Activated T-cell treated with anti-CD3 and anti-CD28 coated beads, Interleukin-2, amount 50 U/mL, for 48 hours (primary cell): Measurements from ENCODE around the gene ZNF69.
"Not testable (repeated sequence)": the region's sequence is repeated elsewhere in the genome, so short reads cannot be mapped to it uniquely, and the experiment has no call there.

Experiments
- DNase-seq, 2 experiments: peaks; one replicate each; pipeline ENCODE4 v3.0.0-alpha.2; 2020

The ZNF69 gene

DNA sequence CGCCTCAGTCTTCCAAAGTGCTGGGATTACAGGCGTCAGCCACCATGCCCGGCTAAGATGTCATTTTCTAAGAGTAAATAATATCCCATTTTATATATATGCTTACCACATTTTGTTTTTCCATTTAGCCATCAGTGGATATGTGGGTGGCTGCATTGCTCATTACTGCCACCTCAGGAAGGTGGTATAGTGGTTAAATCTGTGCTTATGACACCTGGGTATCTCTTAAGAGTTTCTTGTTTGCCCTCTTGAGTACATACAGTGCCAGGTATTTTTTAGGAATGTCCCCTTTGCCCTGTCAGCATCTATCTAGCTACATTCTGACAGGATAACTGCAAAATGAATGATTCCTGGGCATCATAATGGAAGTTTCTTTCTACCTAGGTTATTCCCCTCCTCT is 14.6 kb downstream of the ZNF69 start:
- no peak for DNase-seq

DNA sequence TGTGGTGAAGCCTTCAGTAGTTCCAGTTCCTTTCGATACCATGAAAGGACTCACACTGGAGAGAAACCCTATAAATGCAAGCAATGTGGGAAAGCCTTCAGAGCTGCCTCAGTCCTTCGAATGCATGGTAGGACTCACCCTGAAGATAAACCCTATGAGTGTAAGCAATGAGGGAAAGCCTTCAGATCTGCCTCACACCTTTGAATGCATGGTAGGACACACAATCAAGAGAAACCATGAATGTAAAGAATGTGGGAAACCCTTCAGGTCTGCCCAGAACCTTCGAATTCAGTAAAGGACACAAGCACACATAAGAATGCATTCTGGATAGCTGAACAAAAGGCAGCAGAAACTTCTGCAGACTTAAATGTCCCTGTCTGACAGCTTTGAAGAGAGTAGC is 18.3 kb downstream of the ZNF69 start:
- no peak for DNase-seq

DNA sequence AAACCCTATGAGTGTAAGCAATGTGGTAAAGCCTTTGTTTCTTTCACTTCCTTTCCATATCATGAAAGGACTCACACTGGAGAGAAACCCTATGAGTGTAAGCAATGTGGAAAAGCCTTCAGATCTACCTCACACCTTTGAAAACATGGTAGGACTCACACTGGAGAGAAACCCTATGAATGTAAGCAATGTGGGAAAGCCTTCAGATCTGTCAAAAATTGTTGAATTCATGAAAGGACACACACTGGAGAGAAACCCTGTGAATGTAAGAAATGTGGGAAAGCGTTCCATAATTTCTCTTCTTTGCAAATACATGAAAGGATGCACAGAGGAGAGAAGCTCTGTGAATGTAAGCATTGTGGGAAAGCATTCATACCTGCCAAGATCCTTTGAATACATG is 24.4 kb downstream of the ZNF69 start:
- DNase-seq, result not testable (repeated sequence)

DNA sequence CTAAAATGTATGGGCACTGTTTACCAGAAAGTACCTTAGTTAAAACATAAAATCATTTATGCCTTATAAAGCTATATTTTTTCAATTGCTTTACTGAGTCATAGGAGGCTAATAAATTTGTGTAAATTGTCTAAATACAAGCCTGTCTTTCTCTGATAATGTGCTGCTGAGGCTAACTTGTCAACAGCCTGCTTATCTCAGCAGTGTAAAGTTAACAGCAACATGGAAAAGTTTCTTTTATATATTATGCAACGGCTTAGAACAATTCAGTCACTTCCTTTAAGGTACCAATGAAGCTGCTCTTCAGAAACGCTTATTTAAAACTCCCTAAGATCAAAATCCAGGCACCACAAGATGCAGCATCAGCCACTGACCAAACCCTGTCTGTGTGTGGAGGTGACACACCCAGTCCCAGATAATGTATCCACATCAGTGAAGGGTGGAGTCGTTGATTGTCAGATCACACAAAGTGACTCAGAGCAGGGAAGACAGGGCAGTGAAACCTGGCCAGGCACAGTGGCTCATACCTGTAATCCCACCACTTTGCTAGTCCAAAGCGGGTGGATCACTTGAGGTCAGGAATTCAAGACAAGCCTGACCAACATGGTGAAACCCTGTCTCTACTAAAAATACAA is 27.0 kb downstream of the ZNF69 start:
- DNase-seq, result not testable (repeated sequence)

DNA sequence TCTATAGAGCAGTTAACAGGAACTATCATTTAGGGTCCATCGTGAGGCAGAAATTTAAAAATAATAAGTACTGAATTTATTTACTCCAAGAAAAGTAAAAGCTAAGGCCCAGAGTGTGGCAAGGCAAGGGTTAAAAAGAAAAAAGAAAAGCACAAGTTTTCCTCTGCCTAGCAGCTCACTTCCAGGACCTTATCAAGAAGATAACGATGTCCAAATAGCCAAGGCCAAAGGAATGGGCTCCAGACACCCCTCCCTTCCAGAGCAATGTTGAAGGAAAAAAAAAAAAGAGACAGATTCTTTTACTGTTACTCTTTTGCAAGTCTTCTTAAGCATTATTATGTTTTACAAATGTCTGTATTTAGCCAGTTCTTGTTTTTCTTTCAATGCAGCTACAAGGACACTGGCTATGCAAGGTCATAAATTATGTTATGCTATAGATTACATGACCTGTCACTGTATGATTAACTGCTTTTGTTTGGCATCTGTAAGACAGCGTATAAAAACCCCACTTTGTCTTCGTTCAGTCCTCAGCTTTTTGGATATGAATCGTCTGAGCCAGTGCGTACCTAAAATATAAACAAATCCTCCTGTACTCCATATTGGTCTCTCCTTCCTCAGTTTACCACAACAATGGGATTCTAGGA is 34.4 kb downstream of the ZNF69 start:
- DNase-seq, result no peak

DNA sequence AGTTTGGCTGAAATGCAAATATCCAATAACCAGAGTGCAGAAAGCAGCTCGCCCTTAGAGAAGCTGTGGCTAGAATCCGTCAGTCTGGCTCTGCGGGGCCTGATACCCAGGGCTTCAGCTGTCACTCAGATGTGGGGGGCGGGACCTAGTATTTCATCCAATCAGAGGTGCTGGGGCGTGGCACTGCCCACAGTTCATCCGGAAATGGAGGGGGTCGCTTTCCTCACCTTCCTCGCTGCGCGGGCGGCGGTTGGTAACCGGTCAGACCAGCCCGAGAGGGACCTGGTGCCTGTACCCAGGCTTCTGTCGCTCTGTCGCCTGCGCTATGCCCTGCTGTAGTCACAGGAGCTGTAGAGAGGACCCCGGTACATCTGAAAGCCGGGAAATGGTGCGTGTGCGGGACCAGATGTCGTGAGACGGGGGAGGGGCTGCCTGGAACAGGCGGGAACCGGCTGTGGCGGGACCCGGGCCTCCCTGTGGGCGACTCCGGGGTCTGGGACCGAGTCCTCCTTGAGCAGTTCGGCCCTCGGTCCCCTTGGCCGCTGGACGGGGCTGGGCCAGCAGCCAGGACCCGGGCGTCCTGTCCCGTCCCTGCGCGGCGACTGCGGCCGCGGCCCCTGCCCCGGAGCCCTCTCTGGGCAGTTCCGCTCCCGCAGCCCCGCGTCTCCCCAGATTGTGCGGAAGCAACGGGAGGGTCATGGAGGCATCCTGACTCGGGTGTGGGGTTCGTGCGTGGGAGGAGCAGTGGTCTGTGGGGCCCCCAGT is 37.5 kb downstream of the ZNF69 start, which contains the start of gene ZNF700:
ZNF700 (plus strand) TSS at position 222 of the 765 bp plus-strand sequence; CDS start at position 326, 104 bp downstream.
- DNase-seq, result peak; percentile 96 to 97

DNA sequence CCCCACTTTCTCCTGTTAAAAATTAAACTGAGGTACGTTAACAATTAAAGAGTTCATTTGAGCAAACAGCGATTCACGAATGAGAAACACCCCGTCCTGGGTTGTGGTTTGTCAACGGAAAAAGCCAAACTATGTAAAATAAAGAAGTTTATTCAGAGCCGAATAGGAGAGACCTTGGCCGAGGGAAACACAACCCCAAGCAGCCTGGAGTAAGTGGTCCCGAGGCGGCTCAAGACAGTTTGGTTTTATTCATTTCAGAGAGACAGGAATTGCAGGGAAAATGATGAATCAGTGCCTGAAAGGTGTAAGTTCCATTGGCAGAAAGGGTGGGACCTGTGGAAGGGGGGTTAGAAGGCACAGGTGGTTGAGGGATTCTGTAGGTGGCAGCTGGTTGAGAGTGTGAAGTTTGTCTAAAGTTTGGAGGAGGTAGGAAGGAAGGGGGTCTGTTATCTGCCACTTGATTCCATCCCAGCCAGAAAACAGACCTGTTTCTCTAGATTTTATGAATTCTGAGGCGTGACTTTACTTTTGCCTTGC is 38.1 kb downstream of the ZNF69 start:
- peak in 1 of 2 experiments; percentile 25 for DNase-seq

DNA sequence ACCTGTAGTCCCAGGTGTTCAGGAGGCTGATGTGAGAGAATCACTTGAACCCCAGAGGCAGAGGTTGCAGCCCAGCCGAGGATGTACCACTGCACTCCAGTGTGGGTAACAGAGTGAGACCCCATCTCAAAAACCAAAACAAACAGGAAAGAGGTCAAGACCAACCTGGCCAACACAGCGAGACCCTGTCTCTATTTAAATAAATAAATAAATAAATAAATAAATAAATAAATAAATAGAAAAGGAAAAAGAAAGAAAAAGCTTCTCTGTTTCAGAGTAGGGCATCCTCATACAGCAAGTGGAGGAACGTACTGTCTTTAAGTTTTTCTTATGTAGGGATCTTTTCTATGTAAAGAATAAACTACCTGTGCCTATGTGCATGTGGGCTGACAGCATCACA is 39.6 kb downstream of the ZNF69 start:
- DNase-seq, result no peak

DNA sequence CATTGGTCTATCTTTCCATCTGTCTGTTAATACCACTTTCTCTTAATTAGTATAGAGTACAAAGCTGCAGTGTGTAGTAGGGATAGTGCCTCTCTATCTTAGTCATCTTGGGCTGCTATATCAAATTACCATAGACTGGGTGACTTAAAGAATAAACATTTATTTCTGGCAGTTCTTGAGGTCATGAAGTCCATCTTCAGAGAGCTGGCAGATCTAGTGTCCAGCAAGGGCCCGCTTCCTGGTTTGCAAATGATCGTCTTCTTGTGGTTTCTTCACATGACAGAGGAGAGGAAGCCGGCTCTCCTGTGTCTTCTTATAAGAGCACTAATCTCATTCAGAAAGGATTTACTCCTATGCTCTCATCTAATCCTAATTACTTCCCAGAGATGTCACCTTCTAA is 43.5 kb downstream of the ZNF69 start:
- DNase-seq, result no peak

DNA sequence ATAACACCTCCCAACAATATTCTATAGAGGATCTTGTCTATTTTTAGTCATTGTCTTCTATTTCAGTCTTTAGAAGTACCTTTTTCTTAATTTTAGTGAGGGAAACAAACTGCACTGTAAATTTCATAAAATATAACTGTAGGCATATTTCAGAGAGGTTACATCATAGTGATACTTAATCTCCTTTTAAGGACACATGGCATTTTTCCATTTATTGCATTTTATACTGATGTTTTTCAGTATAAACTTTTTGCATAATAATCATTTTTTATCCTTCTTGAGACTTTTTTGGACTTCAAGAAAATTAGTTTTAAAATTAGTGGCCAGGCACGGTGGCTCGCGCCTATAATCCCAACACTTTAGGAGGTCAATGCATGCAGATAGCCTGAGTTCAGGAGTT is 43.9 kb downstream of the ZNF69 start:
- no peak for DNase-seq

DNA sequence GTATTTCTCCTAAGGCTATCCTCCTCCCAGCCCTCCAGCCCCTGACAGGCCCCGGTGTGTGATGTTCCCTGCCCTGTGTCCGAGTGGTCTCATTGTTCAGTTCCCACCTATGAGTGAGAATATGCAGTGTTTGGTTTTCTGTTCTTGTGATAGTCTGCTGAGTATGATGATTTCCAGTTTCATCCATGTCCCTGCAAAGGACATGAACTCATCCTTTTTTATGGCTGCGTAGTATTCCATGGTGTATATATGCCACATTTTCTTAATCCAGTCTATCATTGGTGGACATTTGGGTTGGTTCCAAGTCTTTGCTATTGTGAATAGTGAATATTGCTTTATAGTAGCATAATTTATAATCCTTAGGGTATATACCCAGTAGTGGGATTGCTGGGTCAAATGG is 48.2 kb downstream of the ZNF69 start:
- DNase-seq, result not testable (repeated sequence)

DNA sequence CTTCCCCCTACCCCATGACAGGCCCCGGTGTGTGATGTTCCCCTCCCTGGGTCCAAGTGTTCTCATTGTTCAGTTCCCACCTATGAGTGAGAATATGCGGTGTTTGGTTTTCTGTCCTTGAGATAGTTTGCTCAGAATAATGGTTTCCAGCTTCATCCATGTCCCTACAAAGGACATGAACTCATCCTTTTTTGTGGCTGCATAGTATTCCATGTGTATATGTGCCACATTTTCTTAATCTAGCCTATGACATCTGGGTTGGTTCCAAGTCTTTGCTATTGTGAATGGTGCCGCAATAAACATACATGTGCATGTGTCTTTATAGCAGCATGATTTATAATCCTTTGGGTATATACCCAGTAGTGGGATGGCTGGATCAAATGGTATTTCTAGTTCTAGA is 50.8 kb downstream of the ZNF69 start:
- DNase-seq, result not testable (repeated sequence)

DNA sequence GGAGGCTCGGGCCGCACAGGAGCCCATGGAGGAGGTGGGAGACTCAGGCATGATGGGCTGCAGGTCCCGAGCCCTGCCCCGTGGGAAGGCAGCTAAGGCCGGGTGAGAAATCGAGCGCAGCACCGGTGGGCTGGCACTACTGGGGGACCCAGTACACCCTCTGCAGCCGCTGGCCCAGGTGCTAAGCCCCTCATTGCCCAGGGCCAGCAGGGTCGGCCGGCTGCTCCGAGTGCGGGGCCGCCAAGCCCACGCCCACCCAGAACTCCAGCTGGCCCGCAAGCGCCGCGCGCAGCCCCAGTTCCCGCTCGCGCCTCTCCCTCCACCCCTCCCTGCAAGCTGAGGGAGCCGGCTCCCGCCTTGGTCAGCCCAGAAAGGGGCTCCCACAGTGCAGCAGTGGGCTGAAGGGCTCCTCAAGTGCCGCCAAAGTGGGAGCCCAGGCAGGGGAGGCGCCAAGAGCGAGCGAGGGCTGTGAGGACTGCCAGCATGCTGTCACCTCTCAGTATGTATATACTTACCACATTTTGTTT is 53.8 kb downstream of the ZNF69 start:
- not testable (repeated sequence) for DNase-seq

DNA sequence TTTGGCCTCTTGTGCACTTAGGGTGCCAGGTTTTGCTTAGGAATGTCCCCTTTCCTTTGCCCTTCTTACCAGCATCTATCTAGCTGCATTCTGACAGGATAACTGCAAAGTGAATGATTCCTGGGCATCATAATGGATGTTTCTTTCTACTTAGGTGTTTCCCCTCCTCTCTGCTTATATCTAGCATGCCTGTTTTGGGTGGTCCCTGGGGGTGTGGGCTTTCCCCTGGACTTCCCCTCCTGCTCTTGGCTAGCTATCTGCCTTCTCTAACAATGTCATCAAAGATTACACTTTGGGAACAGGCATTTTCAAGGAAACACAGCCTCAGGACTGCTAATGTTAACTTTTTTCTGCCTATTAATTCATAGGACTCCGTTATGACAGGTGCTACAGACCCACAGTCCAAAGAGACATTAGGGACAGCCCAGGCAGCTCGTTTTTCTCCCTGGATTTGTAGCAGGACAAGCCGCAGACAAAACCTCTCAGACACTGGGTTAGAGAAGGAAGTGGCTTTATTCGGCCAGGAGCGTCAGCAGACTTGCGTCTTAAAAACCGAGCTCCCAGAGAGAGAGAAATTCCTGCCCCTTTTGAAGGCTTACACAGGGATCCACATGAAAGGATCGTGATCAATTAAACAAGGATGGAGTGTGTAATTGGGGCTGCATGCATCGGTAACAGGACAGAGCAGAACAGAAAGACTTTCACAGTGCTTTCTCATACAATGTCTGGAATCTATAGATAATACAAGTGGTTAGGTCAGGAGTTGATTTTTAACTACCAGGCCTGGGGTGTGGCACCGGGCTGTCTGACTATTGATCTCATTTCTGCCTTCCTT is 54.6 kb downstream of the ZNF69 start:
- DNase-seq, result no peak

DNA sequence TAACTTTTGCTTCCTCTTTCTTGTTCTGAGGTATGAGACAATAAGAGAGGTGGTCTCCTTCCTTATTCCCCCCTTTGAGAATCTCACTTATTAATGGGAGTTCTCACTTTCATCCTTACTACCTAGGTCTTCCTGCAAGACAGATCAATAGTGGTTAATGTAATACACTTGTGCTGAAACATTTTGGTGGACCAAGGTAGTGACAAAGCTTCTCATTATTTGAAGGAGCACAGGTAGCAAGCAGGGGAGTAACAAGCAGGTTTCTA is 55.2 kb downstream of the ZNF69 start:
- DNase-seq, result no peak

DNA sequence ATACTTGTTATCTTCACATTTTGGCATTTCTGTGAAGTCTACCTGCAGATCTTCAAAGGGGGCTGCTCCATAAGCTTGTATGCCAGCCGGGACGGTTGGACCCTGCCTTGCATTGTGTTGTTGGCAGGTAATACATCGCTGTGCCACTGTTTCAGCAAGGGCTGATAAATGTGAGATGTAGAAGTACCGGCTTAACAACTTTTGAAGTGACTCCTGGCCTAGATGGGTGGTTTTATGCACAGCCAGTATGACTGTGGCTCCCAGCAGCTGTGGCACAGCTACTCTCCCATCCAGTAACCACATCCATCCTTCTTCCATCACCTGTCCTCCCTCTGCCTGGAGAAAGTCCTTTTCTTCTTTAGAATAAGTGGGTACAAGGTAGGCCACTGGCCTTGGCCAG is 57.1 kb downstream of the ZNF69 start:
- DNase-seq, result no peak

DNA sequence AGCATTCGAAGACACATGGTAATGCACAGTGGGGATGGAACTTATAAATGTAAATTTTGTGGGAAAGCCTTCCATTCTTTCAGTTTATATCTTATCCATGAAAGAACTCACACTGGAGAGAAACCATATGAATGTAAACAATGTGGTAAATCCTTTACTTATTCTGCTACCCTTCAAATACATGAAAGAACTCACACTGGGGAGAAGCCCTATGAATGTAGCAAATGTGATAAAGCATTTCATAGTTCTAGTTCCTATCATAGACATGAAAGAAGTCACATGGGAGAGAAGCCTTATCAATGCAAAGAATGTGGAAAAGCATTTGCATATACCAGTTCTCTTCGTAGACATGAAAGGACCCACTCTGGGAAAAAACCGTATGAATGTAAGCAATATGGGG is 61.1 kb downstream of the ZNF69 start:
- DNase-seq, result no peak

DNA sequence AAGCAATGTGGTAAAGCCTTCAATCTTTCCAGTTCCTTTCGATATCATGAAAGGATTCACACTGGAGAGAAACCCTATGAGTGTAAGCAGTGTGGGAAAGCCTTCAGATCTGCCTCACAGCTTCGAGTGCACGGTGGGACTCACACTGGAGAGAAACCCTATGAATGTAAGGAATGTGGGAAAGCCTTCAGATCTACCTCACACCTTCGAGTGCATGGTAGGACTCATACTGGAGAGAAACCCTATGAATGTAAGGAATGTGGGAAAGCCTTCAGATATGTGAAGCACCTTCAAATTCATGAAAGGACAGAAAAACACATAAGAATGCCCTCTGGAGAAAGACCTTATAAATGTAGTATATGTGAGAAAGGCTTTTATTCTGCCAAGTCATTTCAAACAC is 61.6 kb downstream of the ZNF69 start:
- DNase-seq, result no peak

DNA sequence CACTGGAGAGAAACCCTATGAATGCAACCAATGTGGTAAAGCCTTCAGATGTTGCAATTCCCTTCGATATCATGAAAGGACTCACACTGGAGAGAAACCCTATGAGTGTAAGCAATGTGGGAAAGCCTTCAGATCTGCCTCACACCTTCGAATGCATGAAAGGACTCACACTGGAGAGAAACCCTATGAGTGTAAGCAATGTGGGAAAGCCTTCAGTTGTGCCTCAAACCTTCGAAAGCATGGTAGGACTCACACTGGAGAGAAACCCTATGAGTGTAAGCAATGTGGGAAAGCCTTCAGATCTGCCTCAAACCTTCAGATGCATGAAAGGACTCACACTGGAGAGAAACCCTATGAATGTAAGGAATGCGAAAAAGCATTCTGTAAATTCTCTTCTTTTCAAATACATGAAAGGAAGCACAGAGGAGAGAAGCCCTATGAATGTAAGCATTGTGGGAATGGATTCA is 62.1 kb downstream of the ZNF69 start:
- DNase-seq, result not testable (repeated sequence)

DNA sequence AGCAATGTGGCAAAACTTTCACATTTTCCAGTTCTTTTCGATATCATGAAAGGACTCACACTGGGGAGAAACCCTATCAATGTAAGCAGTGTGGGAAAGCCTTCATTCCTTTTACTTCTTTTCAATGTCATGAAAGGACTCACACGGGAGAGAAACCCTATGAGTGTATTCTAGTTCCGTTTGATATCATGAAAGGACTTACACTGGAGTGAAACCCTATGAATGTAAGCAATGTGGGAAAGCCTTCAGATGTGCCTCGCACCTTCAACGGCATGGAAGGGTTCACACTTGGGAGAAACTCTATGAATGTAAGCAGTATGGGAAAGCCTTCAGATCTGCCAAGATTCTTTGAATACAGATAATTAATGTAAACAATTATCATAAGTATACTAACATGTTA is 62.7 kb downstream of the ZNF69 start:
- no peak for DNase-seq
